Activated T-helper 1 cell treated with Interleukin-2 at 50 U/mL for 16 hours (primary cell): ENCODE measurements around the gene FLYWCH2.

Experiments used
- DNase-seq: peaks from one replicate; pipeline ENCODE4 v3.0.0-alpha.2; 2020; ENCODE audit warnings: low read depth

Gene FLYWCH2

DNA sequence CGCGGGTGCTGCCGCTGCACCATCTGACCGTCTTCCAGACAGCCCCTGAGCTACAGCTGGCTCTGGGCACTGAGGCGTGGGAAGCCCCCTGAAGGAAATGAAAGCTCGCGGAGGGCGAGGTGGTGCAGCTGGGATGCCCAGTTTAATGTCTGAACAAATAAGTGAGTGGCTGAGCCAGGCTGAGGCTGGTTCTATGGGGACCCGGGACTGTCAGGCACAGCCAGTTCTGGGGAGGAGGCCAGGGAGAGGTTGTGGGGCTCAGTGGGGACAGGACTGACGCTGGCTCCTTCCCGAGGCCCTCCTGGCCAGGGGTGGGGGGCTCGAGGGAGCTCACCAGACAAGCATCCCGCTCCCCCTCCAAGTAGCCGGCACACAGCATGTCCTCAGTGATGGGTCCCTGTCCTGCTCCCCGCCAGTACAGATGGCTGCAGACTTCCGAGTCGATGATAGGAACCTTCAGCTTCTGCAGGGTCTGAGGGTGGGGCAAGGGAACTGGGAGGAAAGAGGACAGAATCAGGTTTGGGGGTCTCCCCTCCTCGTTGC, 29.4 kb upstream of the FLYWCH2 start:
- DNase-seq, result no peak

DNA sequence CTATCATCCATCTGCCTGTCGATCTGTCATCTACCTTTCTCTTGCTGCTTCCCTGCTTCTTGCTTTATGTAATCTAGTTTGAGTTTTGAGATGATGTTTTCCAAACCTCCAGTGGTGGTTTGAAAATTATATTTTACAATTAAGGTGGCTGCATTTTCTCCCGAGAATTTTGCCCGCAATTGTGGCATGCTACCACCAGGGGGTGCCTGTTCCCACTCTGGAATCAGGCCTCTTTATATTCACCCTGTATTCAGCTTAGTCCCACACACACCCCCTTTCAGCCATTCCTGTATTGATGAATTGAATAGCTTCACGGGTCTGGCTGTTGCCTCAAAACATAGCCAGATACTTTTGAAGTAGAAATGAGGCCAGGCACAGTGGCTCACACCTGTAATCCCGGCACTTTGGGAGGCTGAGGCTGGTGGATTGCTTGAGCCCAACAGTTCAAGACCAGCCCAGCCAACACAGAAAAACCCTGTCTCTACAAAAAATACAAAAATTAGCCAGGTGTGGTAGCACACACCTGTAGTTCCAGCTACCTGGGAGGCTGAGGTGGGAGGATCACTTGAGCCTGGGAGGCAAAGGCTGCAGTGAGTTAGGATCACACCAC, 28.2 kb upstream of the FLYWCH2 start:
- no peak for DNase-seq

DNA sequence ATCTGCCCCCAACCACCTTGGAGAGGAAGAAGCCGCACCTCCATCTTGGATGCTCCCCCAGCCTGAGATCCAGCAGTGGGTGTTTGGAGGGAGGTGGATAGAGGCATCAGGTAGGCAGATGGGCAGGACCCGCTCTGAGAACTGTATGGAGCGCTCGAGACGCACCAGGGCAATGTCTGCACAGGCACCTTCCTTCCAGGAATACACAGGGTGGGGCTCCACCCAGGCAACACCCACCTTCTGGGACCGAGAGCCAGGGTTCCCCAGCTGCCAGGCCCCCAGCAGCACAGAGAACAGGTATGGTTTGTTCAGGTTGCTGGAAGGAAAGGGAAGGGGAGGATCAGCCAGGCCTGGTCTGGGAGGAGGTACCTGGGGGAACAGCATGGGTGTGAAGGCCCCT, 27.5 kb upstream of the FLYWCH2 start:
- no peak for DNase-seq

DNA sequence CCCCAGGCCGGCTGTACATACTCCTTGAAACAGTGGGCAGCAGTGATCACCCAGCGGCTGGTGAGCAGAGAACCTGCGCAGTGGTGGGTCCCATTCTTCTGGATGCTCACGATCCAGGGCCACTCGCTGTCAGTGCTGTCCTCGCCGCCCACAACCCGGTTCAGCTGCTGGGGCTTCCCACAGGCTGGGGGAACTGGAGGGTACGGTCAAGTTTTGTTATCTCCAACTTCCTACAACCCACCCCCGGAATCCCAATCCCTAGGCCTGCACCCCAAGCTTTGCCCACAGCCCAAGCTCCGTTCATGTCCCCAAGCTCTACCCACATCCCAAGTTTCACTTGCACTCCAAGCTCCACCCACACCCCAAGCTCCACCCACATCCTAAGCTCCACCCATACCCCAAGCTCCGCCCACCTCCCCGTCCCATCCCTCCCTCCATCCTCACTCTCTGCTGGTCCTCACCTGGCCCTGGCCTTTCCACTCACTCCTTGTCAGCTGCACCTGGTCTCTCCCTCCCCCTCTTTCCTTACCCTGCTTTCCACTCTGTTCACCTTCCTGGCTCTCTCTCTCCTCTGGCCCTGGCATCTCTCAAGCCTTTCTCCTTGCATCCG, 26.8 kb upstream of the FLYWCH2 start:
- DNase-seq, result no peak

DNA sequence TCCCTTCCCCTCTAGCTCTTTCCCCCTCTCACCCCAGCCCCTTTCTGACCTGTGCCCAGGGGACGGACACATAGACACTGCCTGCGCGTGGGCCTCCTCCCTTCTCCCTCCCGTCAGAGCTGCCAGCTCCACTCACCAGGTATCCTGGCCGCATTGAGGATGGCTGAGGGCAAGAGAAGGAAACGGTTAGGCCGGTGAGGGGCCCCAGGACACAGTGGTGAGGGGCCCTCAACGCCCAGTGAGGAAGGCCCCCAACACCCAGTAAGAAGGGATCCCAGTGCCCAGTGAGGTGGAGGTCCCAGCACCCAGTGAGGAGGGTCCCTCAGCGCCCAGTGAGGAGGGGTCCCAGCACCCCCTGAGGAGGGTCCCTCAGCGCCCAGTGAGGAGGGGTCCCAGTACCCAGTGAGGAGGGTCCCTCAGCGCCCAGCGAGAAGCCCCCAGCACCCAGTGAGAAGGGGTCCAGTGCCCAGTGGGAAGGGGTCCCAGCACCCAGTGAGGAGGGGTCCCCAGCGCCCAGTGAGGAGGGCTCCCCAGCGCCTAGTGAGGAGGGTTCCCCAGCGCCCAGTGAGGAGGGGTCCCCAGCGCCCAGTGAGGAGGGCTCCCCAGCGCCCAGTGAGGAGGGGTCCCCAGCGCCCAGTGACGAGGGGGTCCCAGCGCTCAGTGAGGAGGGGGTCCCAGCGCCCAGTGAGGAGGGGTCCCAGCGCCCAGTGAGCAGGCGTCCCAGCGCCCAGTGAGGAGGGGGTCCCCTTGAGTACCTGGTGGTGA, 26.1 kb upstream of the FLYWCH2 start:
- no peak for DNase-seq

DNA sequence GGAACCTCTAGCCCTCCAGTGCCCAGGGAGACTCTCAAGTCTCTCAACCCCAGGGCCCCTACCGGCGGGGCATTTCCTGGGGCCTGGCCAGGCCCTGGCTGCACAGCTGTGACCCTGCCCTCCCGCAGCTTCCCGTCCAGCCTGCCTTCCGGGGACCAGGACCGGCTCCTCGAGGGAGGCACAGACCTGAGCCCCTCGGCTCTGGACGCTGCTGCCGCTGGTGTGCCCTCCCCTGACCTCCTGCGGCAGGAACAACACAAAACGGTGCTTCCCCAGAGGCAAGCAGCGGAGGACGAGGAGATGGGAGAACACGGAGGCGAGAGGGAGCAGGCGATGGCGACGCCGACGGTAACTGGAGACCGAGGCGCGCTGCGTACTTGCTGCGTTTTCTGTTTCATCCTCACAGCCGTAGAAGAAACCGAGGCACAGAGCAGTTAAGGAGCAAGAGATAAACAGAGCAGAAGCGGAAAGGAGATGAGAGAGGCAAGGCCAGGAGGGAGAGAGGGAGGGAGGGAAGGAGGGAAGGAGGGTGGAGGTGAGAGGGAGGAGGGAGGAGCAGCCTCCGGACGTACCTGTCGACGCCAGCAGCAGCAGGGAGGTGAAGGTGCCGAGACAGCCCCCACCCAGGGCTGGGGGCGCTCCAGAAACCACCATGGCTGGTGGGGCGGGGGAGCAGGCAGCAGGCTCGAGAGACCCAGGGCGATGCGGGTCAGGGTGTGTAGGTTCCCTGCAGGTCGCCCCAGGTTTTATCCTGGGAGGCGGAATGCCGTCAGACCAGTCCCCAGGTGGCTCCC, 25.4 kb upstream of the FLYWCH2 start, which contains the start of gene PRSS22:
Gene PRSS22 (minus strand): TSS at position 720 of the 794 bp plus-strand sequence. CDS start 66 bp downstream, at position 654.
- no peak for DNase-seq

DNA sequence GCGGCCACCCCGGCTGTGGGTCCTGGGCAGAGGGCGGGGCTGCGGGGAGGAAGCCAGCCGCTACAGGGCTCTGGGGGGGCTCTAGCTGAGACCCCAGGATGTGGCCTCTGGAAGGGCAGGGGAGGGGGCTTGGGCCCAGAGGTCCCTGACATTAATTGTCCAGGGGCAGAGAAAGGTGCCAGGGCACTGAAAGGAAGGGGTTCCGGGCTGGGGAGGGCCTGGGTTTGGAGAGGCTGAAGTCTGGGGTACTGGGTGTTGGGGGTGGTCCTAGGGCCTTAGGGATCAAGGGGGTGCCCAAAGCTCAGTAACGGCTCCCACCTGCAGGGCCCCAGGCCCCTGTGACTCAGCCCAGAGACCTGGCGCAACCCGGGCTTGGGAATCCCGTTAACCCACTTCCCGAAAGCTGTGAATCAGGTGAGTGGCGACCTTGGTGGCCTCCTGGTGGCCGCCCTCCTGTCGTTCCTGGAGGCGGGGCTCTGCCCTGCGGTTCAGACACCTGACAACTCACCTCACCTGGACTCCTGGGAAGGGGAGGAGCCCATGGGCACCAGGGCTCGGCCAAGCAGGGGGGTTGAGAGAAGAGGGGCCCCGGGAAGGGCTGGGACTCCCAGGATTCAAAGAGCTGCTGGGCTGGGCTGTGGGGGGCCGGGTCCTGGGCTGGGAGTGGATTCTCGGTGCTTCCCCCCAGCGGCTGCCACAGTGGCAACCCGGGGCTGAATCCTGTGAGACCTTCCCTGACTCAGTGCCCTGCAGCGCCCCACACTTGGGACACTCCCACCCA, 24.6 kb upstream of the FLYWCH2 start:
- DNase-seq, result no peak

DNA sequence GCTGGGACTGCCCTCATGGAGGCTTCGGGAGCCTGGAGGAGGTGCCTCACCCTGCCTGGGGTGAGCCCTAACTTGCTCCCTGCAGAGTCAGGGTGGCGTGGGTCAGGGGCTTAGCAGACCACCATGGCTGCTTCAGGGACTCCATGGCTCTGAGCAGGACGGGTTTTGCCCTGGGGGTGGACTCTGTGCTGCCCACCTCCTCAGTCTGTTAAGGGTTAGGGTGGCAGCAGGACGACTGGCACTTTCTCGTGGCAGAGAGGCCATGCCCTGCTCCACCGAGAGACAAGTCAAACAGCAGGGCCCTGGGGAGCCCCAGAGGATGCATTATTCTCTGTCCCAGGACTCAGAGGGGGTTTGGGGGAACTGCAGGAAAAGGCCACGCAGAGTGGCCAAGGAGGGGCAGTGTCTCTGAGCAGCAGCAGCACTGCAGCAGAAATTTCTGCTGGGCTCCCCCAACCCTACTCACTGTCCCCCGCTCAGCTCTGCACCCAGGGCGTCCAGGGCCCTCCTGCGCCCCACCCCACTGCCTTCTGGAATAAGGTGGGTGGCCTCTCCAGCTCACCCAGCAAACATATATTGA, 23.2 kb upstream of the FLYWCH2 start:
- DNase-seq, result no peak

DNA sequence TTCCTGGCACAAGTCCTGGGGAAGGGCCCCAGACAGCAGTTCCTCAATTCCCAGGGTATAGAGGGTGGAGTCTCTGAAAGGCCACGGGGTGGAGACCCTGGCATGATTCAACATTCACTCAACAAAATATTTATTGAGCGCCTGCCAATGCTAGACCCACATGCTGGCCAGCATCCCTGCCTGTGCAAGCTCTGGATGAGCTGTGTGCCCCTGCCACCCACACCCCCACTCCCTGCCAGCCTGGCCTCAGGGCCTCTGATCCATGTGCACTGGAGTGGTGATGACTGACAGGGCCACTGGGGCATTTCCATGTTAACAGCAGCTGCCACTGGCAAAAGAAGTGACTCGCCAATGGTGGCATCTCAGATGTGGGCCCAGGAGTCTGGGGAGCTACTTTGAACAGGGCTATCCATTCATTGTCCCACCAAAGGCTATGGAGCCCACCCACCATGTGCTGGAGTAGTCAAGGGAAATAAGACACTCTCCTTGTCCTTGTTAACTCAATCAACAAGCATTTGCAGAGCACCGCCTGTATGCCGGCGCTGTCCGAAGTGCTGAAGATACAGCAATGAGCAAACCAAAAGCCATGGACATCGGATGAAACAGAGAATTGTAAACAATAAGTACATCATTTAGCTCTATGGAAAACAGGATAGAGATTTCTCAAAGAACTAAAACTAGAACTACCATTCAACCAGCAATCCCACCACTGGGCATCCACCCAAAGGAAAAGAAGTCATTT, 22.0 kb upstream of the FLYWCH2 start:
- no peak for DNase-seq

DNA sequence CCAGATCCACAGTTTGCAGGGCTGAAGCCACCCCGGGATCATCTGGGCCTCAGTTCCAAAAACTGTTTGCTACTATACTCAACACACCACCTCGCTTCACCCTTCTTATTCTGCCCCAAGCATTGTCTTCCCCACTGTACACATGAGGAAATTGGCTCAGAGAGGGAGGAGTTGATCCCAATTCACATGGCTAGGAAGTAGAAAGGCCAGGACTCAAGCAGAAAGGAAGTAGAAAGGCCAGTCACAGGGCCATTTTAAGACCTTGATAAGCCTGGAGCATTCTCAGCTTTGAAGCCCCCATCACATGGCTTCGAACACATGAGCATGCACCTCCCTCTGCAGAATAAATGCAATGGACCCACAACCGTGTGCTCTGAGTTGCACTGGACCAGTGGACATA, 17.4 kb upstream of the FLYWCH2 start:
- no peak for DNase-seq

DNA sequence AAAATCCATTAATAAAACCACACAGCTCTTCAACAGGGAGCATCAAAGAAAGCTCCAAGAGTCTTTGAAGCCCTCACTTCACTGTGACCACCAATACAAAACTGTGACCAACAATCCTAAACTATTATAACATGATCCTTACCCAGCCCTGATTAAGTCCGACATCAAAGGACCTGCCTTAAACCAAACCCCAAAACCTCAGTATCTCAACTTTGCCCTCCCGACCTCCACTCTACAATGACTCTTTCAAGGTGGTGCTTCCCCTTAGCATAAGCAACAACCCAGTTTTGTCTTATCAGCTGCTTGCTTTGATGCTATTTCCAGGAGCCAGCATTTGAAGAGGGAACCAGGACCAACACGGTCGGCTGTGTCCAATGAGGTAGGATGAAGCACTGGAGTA, 16.6 kb upstream of the FLYWCH2 start:
- DNase-seq, result no peak

DNA sequence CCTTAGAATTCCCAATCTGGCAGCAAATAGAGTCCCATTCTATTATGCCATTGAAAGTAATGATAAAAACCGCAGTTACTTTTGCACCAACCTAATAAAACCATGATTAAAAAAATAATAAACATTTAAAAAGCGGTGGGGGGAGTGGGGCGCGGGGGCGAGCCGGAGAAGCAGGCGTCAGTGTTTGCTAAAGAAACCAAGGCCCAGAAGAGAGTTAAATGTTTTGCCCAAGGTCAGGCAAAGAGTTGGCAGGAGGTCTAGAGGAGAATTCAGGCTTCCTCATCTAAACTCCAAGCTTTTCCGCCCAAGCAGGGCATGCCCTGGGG, 15.4 kb upstream of the FLYWCH2 start:
- DNase-seq, result no peak

DNA sequence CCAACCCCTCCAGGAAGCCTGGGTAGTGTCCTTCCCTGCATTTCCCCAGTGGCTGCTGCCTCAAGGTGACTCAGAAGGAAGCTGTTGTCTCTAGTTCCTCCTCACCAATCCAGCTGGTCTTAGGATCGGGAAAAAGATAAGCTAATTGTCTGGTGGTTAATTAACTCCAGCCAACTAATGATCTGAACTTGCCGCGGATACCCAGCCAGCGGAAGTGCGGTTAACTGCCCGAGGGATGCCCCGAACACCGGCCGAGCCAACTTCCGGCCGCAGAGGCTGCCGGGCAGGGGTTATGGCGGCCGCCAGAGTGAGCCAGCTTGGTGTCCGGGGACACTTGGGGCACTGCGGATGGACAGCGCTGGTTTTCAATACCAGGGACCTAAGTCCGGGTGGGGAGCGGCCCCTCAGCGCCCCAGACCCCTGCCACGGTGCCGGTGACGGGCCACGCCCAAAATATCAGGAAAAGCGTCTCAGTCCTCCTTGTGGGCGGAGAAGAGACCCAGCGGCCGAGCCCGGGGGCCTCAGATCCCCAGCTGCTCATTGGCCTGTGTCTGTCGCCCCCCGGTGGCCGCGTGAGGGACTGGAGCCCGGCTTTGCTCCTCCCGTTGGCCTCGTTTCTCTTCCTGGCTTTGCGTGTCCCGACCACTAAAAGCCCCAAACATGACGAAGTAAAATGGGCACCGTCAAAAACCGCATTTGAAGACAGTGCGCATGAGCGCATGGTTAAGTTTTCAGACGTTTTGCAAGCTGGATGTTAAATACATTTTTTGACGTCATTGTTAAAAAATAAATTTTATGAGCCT, 14.8 kb upstream of the FLYWCH2 start:
- peak; percentile 87 for DNase-seq

DNA sequence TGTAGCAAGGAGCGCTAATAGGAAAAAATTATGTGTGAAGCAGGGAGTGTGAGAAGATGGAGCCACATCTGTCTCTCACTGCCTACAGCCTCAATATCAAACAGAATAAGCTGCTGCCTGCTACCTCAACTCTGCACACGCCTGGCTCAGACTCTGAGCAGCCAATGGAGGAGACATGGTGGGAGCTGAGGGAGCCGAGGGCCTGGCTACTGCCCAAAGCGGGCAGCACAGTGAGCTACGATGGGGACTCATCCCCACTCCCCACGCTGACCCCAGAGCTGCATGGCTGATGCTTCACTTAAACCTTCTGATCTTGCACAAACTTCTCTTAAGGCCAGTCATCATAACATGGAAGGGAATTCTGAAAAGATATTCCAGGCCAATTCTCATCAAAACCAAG, 11.1 kb upstream of the FLYWCH2 start:
- no peak for DNase-seq

DNA sequence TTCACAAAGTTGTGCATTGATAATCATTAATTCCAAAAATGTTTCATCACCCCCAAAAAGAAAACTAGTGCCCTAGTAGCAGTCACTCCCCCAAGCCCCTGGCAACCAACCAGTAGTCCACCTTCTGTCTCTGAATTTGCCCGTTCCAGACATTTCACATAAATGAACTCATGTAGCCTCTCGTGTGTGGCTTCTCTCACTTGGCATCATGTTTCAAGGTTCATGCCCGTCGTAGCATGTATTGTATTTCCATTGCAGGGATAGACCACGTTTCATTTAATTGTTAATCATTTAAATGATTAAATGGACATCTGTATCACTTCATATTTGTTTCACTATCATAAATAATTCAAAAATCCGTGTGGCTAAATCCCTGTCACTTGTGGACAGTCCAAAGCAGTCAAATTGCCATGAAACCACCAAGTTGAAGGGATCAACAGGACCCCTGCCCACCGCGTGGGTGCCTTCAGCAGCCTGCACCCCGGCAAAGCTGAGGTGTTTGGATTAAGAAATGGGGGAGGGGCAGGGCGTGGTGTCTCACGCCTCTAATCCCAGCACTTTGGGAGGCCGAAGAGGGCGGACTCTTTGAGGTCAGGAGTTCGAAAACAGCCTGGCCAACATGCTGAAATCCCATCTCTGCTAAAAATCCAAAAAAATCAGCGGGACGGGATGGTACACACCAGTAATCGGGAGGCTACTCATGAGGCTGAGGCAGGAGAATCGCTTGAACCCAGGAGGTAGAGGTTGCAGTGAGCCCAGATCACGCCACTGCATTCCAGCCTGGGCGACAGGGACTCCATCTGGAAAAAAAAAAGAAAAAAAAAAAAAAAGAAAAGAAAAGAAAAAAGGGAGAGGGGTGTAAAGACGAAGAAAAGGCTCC, 8.7 kb upstream of the FLYWCH2 start:
- DNase-seq, result no peak

DNA sequence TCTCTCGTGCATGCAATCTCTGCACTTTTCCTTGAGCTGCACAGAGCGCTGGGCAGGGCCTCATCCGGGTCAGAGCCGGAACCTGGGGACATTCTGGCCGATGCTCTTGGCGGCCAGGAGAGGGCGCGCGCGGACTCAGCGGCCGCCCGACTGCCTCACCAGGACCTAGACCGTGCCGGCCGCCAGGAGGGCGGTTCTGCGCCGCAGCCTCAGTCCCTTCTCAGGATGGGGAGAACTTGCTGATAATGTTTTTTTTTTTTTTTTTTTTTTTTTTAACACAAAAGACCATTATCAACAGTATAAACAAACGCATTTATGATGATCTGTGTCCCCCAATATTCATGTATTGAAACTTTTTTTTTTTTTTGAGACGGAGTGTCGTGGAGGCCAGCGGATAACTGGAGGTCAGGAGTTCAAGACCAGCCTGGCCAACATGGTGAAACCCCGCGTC, 8.1 kb upstream of the FLYWCH2 start:
- peak; percentile 50 for DNase-seq

DNA sequence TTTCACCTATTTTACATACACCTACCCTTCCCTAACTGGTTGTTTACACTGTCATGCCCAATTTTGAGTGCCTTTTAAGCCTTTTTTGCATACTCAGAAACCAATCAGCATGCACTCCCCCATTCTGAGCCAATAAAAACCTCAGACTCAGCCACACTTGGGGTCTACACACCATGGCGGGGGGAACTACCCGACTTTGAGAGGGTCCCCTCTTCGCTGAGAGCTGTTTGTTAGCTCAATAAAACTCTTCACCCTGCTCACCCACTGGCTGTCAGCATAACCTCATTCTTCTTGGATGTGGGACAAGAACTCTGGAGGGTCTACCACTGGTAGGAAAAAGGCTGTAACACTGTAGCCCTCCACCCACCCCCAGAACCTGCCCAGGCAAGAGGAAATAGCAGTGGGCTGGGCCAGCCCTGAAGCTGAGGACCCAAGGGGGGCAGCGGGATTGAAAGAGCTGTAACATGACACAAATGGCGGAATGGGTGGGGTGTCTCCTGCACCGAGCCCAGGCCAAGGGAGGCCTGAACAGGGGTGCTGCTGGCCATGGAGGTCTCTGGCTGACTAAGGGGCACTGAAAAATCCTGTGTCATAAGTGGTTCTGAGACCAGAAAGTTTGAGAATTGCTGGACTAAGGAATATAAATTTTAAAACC, 3.0 kb upstream of the FLYWCH2 start:
- no peak for DNase-seq
